ENCODE results near the gene SYNM. TPM values are rescaled to one million over a fixed set of nuclear protein-coding genes. Genes with fewer than 3 reads are reported as not detected.

The SYNM gene
- total and polyA plus RNA-seq, 2 experiments from 2014 or later: 0.74 to 3.5 TPM

DNA sequence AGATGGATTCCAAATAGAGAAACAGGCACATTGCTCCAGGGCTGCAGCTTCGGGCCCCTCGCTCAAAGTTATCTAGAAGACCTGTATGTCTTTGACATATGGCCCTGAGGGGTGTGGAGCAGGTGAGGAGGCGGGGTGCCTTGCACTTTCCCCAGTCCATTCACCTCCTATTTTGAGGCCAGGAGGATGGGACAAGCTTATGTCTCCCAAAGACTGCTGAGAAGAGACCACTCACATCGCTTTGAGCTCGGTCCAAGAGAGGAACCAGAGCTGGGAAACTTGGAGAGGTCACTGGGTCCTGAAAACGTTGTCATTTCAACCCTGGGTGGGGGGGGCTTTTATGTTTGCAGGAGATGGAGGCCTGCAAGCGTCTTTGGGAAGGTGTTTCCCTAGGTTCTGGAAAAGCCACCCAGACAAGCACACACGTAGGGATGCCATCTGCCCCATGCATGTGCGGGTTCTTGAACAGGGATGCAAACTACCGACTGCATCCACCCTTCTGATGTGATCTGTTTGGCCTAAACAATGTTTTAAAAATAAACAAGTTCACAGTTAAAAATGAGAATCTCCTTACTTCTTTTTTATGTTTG lies 33.7 kb upstream of the SYNM start:
- Mint-ChIP-seq H3K27ac (no peak overlapping the region), H3K4me1 (peaks cover 10% of the 10 kb centered on the region), H3K4me3 (no peak overlapping the region), H3K27me3 (ENCODE audit: insufficient read depth, low read depth, poor library complexity) (peaks cover 3% of the 10 kb centered on the region), H3K36me3 (ENCODE audit: low read depth) (no peaks in the 10 kb centered on the region), H3K9me3 (no peaks in the 10 kb centered on the region)
- no peaks in the 10 kb centered on the region for H3K9me2 ChIP-seq (ENCODE audit: insufficient read depth)
- no peak overlapping the region for H3K4me3 ChIP-seq
- TF ChIP-seq, protein P1, sequence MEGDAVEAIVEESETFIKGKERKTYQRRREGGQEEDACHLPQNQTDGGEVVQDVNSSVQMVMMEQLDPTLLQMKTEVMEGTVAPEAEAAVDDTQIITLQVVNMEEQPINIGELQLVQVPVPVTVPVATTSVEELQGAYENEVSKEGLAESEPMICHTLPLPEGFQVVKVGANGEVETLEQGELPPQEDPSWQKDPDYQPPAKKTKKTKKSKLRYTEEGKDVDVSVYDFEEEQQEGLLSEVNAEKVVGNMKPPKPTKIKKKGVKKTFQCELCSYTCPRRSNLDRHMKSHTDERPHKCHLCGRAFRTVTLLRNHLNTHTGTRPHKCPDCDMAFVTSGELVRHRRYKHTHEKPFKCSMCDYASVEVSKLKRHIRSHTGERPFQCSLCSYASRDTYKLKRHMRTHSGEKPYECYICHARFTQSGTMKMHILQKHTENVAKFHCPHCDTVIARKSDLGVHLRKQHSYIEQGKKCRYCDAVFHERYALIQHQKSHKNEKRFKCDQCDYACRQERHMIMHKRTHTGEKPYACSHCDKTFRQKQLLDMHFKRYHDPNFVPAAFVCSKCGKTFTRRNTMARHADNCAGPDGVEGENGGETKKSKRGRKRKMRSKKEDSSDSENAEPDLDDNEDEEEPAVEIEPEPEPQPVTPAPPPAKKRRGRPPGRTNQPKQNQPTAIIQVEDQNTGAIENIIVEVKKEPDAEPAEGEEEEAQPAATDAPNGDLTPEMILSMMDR (conservative IDR thresholded peaks at IDR 0.05; ENCODE audit: low read depth in 2 of 2): no peak
- no peak for TF ChIP-seq POLR2AphosphoS5 (IDR thresholded peaks at IDR 0.05; ENCODE audit: low read depth)
- ATAC-seq: no peak
- H2AFZ ChIP-seq: no peak overlapping the region
- DNase-seq (ENCODE audit: low spot score): no peak
- H3K4me2 ChIP-seq: no peak overlapping the region
- H3K27ac ChIP-seq (ENCODE audit: low read depth): no peak overlapping the region
- peaks cover 11% of the 10 kb centered on the region; the same call in 1 of the 2 replicates for H3K4me1 ChIP-seq (ENCODE audit: insufficient read depth)
- no peaks in the 10 kb centered on the region for H3K79me2 ChIP-seq (replicated peaks; ENCODE audit: insufficient read depth)
- no peaks in the 10 kb centered on the region for H3F3A ChIP-seq (replicated peaks; ENCODE audit: low read depth)
- H3K27me3 ChIP-seq (ENCODE audit: insufficient read depth): no peaks in the 10 kb centered on the region
- H4K20me1 ChIP-seq (replicated peaks; ENCODE audit: insufficient read depth): no peaks in the 10 kb centered on the region
- no peaks in the 10 kb centered on the region for H3K36me3 ChIP-seq (ENCODE audit: insufficient read depth)

DNA sequence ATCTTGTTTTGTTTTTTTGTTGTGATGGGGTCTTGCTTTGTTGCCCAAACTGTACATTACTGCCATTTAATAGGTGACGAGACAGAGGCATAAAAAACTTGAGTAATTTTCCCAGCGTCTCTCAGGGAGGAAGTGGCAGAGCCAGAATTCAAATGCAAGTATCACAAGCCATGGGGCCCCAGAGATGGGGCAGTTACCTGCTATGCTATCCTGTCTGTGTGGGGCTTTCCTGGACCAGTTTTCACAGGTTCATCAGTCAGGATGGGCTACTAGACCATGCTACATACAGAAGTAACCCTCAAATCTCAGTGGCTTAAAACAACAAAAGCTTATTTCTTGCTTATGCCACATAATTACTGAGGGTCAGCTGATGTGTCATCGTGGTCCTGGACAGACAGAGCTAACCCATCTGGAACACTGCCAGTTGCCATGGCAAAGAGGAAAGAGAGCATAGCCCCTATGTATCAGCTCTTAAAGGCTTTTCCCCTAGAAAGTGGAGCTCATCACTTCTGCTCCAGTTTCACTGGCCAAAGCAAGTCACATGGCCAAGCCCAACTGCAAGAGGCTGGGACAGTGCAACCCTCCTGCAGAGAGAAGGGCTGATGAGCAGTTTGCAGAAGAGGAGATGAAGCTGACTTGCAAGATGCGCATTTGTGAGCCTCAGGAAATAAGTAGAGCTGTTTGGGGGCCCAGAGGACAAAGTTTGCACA lies 31.7 kb upstream of the SYNM start:
- Mint-ChIP-seq H3K36me3 (ENCODE audit: low read depth) (no peaks in the 10 kb centered on the region), H3K27ac (no peak overlapping the region), H3K9me3 (no peaks in the 10 kb centered on the region), H3K4me3 (no peak overlapping the region; the same call in 2 of the 3 replicates), H3K4me1 (peaks cover 12% of the 10 kb centered on the region), H3K27me3 (ENCODE audit: insufficient read depth, low read depth, poor library complexity) (peaks cover under 1% of the 10 kb centered on the region)
- H3K4me1 ChIP-seq (ENCODE audit: insufficient read depth): peaks cover 11% of the 10 kb centered on the region; the same call in 1 of the 2 replicates
- no peaks in the 10 kb centered on the region for H3K79me2 ChIP-seq (replicated peaks; ENCODE audit: insufficient read depth)
- H3K36me3 ChIP-seq (ENCODE audit: insufficient read depth): no peaks in the 10 kb centered on the region
- H2AFZ ChIP-seq: peak overlapping the region; percentile 74; the same call in 1 of the 2 replicates
- H3K9me2 ChIP-seq (ENCODE audit: insufficient read depth): no peaks in the 10 kb centered on the region
- no peak overlapping the region for H3K4me2 ChIP-seq
- no peak overlapping the region for H3K4me3 ChIP-seq
- H3K27me3 ChIP-seq (ENCODE audit: insufficient read depth): no peaks in the 10 kb centered on the region
- ATAC-seq: peak; percentile 43
- peak; percentile 9 for DNase-seq (ENCODE audit: low spot score)
- no peaks in the 10 kb centered on the region for H3F3A ChIP-seq (replicated peaks; ENCODE audit: low read depth)
- no peak overlapping the region for H3K27ac ChIP-seq (ENCODE audit: low read depth)
- no peaks in the 10 kb centered on the region for H4K20me1 ChIP-seq (replicated peaks; ENCODE audit: insufficient read depth)
- TF ChIP-seq EZH2 (IDR thresholded peaks at IDR 0.05; ENCODE audit: low read depth, unreplicated experiment): no peak
- TF ChIP-seq POLR2AphosphoS5 (IDR thresholded peaks at IDR 0.05; ENCODE audit: low read depth): no peak
- TF ChIP-seq ZNF114 (CRISPR knock-in tag; IDR thresholded peaks at IDR 0.05): no peak
- TF ChIP-seq, protein P1 (conservative IDR thresholded peaks at IDR 0.05; ENCODE audit: low read depth in 2 of 2): no peak
- no peak for TF ChIP-seq ZNF331 (CRISPR knock-in tag; IDR thresholded peaks at IDR 0.05; ENCODE audit: low read depth)
- TF ChIP-seq, protein P2, sequence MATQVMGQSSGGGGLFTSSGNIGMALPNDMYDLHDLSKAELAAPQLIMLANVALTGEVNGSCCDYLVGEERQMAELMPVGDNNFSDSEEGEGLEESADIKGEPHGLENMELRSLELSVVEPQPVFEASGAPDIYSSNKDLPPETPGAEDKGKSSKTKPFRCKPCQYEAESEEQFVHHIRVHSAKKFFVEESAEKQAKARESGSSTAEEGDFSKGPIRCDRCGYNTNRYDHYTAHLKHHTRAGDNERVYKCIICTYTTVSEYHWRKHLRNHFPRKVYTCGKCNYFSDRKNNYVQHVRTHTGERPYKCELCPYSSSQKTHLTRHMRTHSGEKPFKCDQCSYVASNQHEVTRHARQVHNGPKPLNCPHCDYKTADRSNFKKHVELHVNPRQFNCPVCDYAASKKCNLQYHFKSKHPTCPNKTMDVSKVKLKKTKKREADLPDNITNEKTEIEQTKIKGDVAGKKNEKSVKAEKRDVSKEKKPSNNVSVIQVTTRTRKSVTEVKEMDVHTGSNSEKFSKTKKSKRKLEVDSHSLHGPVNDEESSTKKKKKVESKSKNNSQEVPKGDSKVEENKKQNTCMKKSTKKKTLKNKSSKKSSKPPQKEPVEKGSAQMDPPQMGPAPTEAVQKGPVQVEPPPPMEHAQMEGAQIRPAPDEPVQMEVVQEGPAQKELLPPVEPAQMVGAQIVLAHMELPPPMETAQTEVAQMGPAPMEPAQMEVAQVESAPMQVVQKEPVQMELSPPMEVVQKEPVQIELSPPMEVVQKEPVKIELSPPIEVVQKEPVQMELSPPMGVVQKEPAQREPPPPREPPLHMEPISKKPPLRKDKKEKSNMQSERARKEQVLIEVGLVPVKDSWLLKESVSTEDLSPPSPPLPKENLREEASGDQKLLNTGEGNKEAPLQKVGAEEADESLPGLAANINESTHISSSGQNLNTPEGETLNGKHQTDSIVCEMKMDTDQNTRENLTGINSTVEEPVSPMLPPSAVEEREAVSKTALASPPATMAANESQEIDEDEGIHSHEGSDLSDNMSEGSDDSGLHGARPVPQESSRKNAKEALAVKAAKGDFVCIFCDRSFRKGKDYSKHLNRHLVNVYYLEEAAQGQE (IDR thresholded peaks at IDR 0.05; ENCODE audit: unreplicated experiment): no peak
